ENCODE results near the gene RCBTB1.
"Not testable (repeated sequence)": the region's sequence is repeated elsewhere in the genome, so short reads cannot be mapped to it uniquely, and the experiment has no call there.

Gene RCBTB1

DNA sequence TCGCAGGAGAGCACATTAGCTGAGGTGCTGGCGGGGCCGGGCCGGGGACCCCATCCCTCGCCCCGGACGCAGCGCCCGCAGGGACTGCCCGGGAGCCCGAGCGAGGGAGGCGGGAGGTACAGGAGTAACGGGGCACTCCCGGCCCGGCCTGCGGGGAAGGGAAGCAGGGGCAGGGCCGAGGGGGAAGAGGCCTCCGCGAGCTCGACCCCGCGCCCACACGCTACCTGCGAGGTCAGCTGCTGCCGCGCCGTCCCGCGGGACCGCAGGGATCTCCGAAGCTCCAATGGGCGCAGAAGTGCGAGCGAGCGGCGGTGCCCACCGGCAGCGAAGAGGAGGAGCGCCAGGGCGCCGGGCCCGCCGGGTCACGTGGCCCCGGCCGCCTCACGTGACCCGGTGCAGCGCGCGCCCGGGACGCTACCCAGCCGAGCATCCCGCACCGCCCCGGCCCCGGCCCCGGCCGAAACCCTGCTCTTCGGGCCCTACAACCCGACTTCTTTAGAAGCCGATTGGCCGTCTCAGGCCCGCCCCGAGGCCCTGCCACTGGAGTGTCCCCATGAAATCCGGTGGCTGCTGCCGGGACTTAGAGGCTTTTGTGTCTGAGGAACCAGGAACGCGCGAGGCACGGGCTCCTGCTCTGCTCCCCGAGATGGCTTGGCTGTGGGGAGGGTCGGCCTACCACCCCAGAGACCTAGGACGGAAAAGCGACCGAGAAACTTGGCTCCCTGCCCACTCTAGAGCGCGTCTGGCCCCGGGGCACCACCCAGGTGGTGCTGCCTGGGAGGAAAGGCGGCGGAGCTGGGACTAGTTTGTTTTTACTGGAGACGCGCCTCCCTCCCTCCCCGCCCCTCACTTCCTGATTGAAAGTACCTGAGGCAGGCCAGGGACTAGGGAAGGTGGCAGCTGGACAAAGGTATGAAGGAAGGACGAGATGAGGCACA is at the start of gene RCBTB1:
Gene RCBTB1, minus strand, starts transcription at position 339 of the 938 bp plus-strand sequence. CDS start 18,279 bp downstream, outside the sequence.
- DNase-seq, result peak; percentile 27

DNA sequence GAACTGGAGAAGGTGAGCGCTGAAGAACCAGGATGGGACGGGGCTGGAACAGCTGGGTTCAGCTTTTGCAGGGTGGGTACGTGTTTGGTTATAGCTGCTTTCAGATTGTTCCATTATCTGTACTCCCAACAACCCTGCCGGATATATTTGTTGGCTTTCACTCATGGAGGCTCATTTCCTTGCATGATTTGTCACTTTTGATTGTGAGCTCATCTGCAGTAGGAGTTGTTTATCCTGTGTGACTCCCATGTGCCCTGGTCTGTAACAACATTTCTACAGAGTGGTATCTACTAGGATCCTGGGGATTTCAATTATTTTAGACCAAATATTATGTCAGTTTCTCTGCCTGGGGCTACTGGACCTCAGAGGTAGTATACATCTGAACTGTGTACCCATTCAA is 48.4 kb upstream of the RCBTB1 start:
- DNase-seq, result no peak

DNA sequence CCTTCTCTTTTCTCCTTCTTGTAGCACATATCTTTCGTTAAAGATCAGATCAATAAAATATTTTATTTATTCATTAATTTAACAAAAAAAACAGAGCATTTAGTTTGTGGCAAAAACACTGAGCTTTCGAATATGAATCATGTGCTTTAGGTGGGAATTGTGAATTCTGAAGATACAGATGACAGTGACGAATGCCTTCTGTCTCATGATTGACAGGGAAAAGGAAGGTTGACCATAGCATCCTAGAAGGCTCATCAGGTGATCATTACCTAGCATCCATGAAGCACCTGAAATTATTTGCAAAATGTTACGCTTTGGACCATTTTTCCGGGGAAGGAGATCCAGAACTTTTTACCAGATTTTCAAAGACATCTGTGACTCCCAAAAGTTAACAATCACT is 46.8 kb upstream of the RCBTB1 start:
- no peak for DNase-seq

DNA sequence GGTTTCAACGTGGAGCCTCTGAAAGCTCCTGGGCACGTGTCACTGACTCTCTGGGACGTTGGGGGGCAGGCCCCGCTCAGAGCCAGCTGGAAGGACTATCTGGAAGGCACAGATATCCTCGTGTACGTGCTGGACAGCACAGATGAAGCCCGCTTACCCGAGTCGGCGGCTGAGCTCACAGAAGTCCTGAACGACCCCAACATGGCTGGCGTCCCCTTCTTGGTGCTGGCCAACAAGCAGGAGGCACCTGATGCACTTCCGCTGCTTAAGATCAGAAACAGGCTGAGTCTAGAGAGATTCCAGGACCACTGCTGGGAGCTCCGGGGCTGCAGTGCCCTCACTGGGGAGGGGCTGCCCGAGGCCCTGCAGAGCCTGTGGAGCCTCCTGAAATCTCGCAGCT is 45.2 kb upstream of the RCBTB1 start:
- DNase-seq, result no peak

DNA sequence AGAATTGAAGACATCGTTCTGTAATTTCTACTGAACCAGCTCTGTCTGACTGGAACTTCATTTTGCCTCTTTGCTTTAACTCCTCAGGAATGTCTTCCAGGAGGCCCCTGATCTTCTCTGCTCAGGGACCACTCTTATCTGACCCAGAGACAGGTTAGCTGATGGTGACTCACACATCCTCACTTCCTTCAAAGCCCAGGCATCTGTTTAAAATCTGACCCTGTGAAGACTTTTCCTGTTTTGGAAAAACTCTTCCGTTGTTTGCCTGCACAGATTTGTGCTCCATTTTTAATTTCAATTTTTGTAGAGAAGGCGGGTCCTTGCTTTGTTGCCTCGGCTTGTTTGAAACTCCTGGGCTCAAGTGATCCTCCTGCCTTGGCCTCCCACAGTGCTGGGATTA is 44.6 kb upstream of the RCBTB1 start:
- no peak for DNase-seq

DNA sequence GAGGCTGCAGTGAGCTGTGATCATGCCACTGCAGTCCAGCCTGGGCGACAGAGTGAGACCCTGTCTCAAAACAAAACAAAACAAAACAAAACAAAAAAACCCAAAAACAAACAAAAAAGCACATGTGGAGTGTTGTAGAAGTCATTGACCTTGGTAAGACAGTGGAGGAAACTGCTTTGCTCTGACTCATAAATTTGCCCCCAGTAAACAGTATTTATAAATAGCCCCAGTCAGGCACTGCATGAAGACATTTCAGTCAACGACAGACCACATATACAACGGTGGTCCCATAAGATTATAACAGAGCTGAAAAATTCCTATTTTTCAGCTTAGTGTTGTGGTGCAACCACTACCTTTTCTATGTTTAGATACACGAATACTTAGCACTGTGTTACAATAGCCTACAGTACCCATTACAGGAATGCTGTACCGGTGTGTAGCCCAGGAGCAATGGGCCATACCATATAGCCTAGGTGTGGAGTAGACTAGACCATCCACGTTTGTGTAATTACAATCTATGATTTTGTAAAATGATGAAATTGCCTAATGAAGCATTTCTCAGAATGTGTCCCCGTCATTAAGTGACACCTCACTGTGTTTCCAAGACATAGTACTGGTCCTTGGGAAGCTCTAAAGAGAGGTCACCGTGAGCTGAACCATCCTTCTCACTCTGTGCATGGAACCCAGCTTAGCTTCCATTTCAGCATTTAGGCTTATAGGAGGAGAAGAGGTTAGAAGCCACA is 44.0 kb upstream of the RCBTB1 start:
- DNase-seq, result no peak

DNA sequence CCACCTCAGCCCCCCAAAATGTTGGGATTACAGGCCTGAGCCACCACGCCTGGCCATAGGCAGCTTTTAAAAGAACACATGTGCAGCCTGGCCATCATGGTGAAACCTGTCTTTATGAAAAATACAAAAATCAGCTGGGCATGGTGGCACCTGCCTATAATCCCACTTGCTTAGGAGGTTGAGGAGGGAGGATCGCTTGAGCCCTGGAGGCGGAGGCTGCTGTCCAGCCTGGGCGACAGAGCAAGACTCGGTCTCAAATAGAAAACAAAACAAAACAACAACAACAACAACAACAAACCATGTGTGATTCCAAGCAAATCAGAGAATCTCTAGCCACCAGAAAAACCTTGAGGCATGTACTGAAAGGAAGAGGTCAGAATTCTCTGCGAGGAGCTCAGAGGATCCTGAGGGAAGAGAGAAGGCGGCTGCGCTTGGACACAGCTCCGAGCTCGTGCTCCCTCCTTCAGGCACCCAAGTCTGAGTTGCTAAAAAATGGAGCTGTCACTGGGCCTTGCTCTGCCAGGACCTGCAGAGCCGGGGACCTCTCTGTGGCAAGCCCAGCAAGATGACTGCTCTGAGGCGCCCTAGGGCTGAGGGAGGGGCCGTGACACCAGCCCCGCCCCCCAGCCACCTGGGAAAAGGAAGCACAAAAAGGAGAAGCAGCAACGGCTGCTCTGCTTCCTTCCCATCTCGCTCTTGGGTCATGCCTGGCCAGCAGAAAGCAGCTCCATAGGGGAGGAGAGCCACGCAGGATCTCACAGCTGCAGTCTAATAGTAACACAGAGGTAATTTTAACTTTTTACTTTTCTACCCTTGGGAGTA is 42.7 kb upstream of the RCBTB1 start, which contains the start of gene ARL11:
Gene ARL11, plus strand, starts transcription at position 677 of the 822 bp plus-strand sequence. CDS start 1,941 bp downstream, outside the sequence.
- DNase-seq, result peak; percentile 79

DNA sequence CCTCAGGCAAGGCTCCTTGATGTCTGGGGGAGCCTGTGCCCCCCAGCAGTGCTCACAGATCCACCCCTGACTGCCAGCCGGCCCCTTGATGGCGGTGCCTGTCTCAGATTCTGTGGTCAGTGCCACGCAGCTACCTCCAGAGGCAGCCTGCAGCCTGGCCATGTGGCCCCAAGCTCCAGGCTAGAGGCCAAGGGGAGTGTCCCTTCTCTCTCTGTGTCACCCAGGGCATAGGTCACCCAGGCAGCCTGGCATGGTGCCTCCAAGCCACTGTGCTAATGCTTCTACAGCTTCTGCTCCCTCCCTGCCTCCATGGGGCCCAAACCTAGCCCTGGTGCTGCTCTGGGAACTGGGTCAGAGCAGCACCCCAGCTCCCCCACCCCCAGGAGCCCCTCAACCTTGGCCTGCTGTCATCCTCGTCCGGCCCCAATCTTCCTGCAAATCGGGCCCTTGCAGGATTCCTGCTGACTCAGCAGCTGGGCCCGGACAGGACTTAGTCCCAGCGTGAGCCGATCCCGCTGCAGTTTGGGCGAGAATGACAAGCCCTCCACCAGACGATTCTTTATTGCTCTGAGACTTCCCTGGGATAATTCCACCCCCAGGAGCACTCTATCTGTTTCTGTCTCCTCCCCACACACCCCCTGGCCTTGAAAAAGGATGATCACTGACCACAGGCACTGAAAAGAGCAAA is 40.2 kb upstream of the RCBTB1 start:
- DNase-seq, result no peak

DNA sequence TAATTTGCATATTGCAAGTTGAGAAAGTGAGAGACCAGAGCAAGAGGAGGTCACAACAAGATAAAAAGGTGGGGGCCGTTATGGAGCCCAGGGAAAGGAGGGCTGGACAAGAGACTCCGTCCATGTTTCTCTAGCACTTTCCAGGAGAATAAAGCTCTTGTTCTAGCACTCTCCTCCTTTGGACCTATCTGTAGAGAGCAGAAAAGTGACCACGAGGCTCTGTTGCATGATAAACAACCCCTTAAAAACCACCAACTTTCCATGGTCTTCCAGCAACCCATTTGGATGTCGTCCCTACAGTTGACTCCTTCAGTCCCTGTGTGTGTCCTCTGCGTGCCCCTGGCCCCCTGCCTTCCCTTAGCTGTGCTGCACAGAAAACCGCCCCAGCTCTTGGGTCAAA is 38.9 kb upstream of the RCBTB1 start:
- no peak for DNase-seq

DNA sequence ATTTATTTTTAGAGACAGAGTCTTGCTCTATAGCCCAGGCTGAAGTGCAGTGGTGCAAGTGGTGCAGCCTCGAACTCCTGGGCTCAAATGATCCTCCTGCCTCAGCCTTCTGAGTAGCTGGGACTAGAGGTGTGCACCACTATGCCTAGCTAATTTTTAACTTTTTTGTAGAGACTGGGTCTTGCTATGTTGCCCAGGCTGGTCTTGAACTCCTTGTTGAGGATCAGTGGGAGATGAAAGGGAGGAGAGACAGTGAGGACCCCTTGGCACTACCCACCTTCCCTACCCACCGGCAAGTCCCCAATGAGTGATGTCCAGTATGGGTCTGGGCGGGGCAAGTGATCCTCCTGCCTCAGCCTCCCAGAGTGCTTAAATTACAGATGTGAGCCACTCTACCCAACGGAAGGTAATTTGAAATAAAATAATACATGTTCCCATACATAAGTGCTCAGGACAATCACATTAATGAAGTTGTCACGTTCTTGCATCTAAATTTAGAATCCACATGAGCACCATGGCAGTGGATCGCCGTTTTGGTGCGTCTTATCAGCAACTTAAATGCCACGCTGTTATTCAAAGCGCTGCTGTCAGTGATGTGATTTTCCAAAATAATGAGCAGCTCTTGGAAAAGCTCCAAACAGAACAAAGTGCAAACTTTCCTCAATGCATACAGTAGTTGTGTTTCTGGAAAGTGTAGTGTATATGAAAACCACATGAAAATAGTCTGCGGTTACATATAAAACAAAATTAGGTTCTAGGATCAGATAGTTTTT is 37.0 kb upstream of the RCBTB1 start:
- DNase-seq, result no peak

DNA sequence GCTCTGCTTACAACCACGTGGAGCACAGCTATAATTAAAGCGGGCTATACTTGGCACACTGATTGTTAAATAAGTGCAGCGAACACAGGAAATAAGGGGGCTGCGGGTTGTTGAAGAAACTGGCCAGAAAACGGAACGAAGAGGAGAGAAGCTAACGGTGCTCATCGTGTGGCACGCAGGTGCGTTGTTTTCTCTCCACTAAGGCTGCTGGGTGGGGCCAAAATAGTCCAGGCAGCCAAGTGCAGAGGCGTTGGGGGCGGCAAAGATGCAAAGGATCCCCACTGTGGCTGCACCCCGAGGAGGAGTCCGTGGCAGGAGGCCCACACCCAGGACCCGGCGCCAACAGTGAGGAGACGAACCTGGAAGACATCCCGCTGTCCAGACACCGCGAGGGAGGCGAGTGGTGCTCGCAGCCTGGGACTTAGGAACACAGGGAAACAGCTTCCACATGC is 34.8 kb upstream of the RCBTB1 start:
- DNase-seq, result no peak

DNA sequence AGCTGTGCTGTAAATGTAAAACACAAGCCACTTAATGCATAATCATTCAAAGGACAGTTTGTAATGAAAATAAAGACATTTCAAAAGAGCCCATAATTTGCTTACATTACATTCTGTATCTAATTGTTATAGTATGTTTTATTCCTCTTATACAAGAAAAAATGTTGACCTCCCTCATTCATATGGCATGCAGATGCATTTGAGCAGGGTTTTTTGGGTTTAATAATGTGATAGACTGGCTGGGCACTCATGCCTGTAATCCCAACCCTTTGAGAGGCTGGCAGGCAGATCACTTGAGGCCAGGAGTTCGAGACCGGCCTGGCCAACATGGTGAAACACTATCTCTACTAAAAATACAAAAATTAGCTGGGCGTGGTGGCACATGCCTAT is 31.3 kb upstream of the RCBTB1 start:
- DNase-seq, result no peak

DNA sequence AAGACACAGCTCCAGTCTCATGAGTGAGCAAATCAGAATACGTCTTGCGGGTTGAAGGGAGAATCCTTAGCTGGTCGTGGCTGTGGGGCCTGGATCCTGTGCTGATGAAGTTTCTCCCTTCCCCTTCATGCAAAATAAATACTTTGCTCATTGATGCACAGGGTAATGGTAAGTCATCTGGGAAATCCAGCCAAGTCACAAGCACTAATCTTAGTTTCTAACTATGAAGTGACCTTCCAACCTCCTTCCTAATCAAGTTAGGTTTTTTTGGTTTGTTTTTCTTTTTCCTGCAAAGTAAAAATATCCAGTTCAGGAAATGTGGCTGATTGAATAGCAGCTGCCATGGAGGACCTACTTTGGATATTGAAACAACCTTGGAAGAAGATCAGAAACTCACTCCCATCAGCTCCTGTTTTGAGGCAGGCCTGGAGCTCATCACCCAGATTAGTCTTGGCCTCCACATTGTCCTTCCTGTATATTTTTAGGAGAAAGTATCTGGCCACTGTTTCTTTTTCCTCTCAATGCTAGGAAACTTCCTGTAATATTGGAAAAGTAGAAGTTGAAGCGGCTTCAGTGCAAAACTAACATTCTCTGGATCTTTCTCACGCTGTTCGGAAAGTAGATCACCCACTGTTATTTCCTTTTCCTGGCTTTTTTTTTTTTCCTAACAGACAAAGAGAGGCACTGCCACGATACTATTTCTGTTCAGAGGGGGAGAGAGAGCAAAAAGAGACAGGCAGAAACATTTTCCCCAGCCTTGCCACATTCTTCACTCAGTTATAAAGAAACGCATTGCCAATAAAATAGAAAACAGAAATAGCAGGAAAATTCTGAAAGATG is 30.7 kb upstream of the RCBTB1 start:
- no peak for DNase-seq

DNA sequence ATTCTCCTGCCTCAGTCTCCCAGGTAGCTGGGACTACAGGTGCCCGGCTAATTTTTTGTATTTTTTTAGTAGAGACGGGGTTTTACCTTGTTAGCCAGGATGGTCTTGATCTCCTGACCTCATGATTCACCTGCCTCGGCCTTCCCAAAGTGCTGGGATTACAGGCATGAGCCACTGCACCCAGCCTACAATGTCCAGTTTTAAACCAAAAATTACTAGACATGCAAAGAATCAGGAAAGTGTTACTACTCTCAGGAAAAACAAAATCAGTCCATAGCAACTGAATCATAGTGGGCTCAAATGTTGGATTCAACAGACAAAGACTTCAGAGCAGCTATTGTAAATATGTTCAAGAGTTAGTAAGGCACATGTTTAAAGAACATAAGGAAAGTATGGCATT is 26.7 kb upstream of the RCBTB1 start:
- DNase-seq, result not testable (repeated sequence)

DNA sequence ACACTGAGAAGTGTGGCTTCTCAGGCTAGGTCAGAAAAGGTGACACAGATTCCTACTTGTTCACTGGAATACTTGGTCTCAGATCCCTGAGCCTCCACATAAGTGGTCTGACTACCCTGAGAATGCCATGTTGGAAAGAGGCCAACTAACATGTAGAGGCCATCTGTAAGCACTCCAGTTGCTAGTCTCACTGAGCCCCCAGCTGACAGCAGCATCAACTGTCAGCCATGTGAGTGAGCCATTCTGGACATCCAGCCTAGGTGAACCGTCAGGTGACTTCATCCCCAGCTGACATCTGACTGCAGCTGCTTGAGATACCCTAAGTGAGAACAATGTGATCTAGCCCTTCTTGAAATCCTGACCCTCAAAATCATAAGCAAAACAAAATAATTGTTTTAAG is 24.8 kb upstream of the RCBTB1 start:
- no peak for DNase-seq

DNA sequence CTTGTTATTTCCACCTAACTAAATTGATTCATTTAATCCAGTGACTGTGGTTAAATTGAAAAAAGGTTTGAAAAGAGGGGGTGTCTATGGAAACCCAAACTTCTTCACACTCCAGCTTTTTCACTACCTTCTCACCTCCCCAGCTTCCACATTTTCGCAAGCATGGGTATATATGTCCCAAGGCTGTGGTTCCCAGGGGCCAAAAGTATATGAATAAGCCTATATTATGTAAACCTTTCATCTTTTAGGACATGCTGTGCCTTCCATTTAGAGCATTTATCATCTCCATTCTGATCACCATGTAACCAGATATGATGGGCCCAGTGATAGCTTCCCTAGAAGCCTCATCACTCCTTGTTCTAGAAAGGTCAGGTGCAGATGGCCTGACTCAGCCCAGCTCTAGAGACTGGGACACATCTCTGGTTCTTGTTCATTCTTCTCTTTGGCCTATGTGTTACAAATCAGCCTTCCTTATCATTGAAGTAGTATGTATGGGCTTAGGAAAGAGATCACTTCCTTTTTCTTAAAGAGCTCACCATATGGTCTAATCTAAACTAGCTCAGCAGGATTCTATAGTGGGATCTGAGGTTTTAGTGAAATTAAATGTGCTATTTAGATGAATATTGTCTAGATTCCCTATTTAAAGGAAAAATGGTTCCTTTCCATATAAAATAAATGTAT is 23.4 kb upstream of the RCBTB1 start:
- no peak for DNase-seq

DNA sequence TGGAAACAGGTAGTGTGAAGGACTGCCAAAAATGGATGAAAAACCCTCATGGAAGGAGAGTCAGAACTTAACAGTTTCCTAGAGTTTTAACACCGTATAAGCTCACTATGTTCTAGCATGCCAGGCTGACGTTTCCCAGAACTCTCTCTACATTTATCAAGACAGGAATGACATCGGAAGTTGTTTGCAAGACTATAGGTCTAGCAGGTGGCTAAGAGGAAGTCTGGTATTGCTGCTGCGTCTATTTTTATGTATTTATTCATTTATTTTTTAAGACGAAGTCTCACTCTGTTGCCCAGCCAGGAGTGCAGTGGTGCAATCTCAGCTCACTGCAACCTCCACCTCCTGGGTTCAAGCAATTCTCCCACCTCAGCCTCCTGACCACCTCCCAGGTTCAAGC is 22.4 kb upstream of the RCBTB1 start:
- DNase-seq, result no peak

DNA sequence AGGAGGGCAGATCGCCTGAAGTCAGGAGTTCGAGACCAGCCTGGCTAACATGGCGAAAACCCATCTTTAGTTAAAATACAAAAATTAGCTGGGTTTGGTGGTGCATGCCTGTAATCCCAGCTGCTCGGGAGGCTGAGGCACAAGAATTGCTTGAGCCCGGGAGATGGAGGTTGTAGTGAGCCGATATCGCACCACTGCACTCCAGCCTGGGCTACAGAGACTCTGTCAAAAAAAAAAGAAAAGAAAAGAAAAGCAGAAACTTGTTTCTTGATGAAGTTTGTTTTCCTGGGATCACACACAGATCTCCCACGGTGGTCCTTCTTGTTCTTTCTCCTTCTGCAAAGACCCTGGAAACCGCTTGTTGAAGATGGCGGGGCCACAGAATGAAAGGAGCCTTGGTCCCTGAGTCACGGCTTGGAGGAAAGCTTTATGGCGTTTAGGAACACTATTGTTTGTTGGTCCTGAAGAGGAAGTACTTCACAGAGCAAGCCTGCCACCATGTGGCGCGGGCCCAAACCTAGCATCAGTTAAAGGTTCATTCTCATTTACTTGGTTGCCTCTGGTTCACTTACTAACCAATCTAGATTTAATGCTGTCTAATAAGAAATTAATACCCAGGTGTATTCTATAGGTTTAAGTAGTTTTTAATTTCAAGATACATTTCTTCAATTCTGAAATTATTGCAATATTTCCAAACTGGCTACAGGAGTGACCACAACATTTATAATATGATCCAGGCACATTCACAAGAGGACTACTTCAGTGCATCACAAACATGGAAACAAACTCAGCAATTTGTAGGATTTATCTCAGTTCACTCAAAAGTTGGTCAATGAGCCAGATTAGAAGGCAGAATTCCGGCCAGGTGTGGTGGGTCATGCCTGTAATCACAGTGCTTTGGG is 21.6 kb upstream of the RCBTB1 start:
- DNase-seq, result peak; percentile 75

DNA sequence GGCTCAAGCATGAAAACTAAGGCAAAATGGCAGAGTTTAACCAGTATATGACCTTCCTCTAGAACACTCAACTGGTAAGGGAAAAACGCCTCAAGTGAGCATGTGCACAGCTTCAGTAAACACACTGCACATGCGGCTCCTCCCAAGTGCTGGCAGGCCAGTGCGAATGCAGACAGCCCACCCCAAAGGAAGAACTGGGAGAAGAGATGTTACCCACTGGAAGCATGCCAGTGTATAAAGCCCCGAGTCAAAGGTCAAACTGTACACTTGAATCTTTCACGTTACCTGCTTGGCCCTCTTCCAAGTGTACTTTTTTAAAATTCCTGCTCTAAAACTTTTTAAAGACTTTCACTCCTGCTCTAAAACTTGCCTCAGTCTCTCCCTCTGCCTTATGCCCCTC is 19.2 kb upstream of the RCBTB1 start:
- no peak for DNase-seq

Data from KG1 (cell line).